Measurements from ENCODE around the gene SRP68. TPM values are rescaled to one million over a fixed set of nuclear protein-coding genes. Genes with fewer than 3 reads are reported as not detected.
"Not testable (repeated sequence)": the region's sequence is repeated elsewhere in the genome, so short reads cannot be mapped to it uniquely, and the experiment has no call there.

The SRP68 gene
- total RNA-seq, 2 donors from 2014 or later: 26.2 to 27.7 TPM

- 89 to 91% methylated on average over 3 of the region's 3 CpGs for WGBS, 2 donors
- no peak for ATAC-seq
Observed at GRCh38 chr17:76049239-76049638, 23.1 kb downstream of the SRP68 start.

GRCh38 chr17:76048711-76049110 lies 23.6 kb downstream of the SRP68 start:
- TF ChIP-seq, protein P1, sequence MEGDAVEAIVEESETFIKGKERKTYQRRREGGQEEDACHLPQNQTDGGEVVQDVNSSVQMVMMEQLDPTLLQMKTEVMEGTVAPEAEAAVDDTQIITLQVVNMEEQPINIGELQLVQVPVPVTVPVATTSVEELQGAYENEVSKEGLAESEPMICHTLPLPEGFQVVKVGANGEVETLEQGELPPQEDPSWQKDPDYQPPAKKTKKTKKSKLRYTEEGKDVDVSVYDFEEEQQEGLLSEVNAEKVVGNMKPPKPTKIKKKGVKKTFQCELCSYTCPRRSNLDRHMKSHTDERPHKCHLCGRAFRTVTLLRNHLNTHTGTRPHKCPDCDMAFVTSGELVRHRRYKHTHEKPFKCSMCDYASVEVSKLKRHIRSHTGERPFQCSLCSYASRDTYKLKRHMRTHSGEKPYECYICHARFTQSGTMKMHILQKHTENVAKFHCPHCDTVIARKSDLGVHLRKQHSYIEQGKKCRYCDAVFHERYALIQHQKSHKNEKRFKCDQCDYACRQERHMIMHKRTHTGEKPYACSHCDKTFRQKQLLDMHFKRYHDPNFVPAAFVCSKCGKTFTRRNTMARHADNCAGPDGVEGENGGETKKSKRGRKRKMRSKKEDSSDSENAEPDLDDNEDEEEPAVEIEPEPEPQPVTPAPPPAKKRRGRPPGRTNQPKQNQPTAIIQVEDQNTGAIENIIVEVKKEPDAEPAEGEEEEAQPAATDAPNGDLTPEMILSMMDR (IDR thresholded peaks at IDR 0.05): no peak
- no peak for TF ChIP-seq POLR2A (IDR thresholded peaks at IDR 0.05)

More at GRCh38 chr17:76049239-76049638, 23.1 kb downstream of the SRP68 start:
- intact Hi-C loops (cut with DNase I): no loop called here
- DNase-seq: no peak
- no peaks in the 10 kb centered on the region for H3K27me3 ChIP-seq
- TF ChIP-seq POLR2A (IDR thresholded peaks at IDR 0.05): no peak
- TF ChIP-seq, protein P1 (IDR thresholded peaks at IDR 0.05): no peak
- peaks cover 10% of the 10 kb centered on the region for H3K4me1 ChIP-seq
- H3K9me3 ChIP-seq: no peaks in the 10 kb centered on the region
- peaks cover 41 to 42% of the 10 kb centered on the region in 2 donors for H3K36me3 ChIP-seq (replicated peaks in 1 of 2; ENCODE audit: insufficient read depth in 1 of 2, low read depth in 2 of 2)
- no peak overlapping the region for H3K27ac ChIP-seq
- no peak overlapping the region for H3K4me3 ChIP-seq

DNA sequence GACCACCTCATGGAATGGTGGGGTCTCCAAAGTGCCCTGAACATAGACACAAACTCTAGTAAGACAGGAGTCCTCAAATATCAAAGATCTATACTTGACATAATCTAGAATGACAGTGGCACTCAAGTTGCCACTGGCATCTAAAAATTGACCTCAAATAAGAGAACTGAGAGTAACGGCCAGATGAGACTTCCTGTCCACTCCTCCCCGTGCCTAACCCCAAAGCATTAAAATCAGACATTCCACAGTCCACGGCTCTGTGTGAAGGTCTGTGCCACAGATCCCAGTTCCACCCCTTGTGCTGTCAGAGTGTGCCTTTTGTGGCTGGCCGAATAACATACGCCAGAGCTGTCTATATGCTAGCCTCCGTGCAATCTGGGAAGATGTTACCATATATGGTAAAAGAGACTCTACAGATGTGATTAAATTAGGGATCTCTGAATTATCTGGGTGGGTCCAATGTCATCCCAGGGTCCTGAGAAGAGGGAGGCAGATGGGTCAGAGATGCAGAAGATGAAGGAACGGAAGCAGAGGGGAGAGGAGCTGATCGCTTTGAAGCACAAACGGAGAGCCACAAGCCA lies 24.2 kb downstream of the SRP68 start:
- WGBS, 2 donors: 73 to 86% methylated on average over 9 of the region's 9 CpGs
- Histone ChIP-seq H3K4me3 (no peak overlapping the region), H3K4me1 (peaks cover 4% of the 10 kb centered on the region), H3K27ac (no peak overlapping the region), H3K9me3 (no peaks in the 10 kb centered on the region), H3K27me3 (no peaks in the 10 kb centered on the region), H3K36me3 (replicated peaks in 1 of 2; ENCODE audit: insufficient read depth in 1 of 2, low read depth in 2 of 2) (peaks cover 52 to 53% of the 10 kb centered on the region in 2 donors)
- DNase-seq (no peak), ATAC-seq (no peak)
- intact Hi-C loops (cut with DNase I): no loop called here
- TF ChIP-seq, protein P1 (IDR thresholded peaks at IDR 0.05): no peak
- TF ChIP-seq POLR2A (IDR thresholded peaks at IDR 0.05): no peak

More at GRCh38 chr17:76048711-76049110, 23.6 kb downstream of the SRP68 start:
- no peak overlapping the region for H3K4me3 ChIP-seq
- ATAC-seq (no peak), DNase-seq (no peak)
- WGBS, 2 donors: 79 to 88% methylated on average over 9 of the region's 9 CpGs
- peaks cover 6% of the 10 kb centered on the region for H3K4me1 ChIP-seq
- no peaks in the 10 kb centered on the region for H3K27me3 ChIP-seq
- no peaks in the 10 kb centered on the region for H3K9me3 ChIP-seq
- no peak overlapping the region for H3K27ac ChIP-seq
- peaks cover 46 to 47% of the 10 kb centered on the region in 2 donors for H3K36me3 ChIP-seq (replicated peaks in 1 of 2; ENCODE audit: insufficient read depth in 1 of 2, low read depth in 2 of 2)
- intact Hi-C loops (cut with DNase I): no loop called here

GRCh38 chr17:76046064-76046463 lies 26.3 kb downstream of the SRP68 start:
- no peak overlapping the region for H3K27ac ChIP-seq
- TF ChIP-seq, protein P1 (IDR thresholded peaks at IDR 0.05): no peak
- no peak for TF ChIP-seq POLR2A (IDR thresholded peaks at IDR 0.05)
- DNase-seq (no peak), ATAC-seq (no peak)
- H3K27me3 ChIP-seq: no peaks in the 10 kb centered on the region
- H3K4me3 ChIP-seq: no peak overlapping the region
- no peaks in the 10 kb centered on the region for H3K4me1 ChIP-seq
- peaks cover 60 to 62% of the 10 kb centered on the region in 2 donors for H3K36me3 ChIP-seq (replicated peaks in 1 of 2; ENCODE audit: insufficient read depth in 1 of 2, low read depth in 2 of 2)
- WGBS, 2 donors: 84 to 85% methylated on average over 7 of the region's 8 CpGs
- H3K9me3 ChIP-seq: no peaks in the 10 kb centered on the region
- intact Hi-C loops (cut with DNase I): no loop called here

GRCh38 chr17:76044475-76045007 lies 27.8 kb downstream of the SRP68 start:
- DNase-seq; H3K27ac ChIP-seq; H3K27me3 ChIP-seq; intact Hi-C loops (cut with DNase I); H3K4me3 ChIP-seq; ATAC-seq; H3K9me3 ChIP-seq; H3K4me1 ChIP-seq: not testable (repeated sequence)
- H3K36me3 ChIP-seq (replicated peaks in 1 of 2; ENCODE audit: insufficient read depth in 1 of 2, low read depth in 2 of 2): peaks cover 62 to 73% of the 10 kb centered on the region in 2 donors
- 75 to 82% methylated on average over 11 of the region's 11 CpGs for WGBS, 2 donors

GRCh38 chr17:76042868-76043267 lies 29.4 kb downstream of the SRP68 start:
- H3K27me3 ChIP-seq; intact Hi-C loops (cut with DNase I); H3K27ac ChIP-seq; H3K4me1 ChIP-seq; H3K4me3 ChIP-seq; ATAC-seq; DNase-seq; H3K9me3 ChIP-seq: not testable (repeated sequence)
- peaks cover 48 to 74% of the 10 kb centered on the region in 2 donors for H3K36me3 ChIP-seq (replicated peaks in 1 of 2; ENCODE audit: insufficient read depth in 1 of 2, low read depth in 2 of 2)
- WGBS, 2 donors: 93 to 98% methylated on average over 3 of the region's 3 CpGs

Measured in body of pancreas (tissue), 4 donors.